T-helper 2 cell treated with Interferon-gamma antibody and Interleukin-4, amounts not matched to agents 5 μg/mL and 100 μg/mL, for 36 hours (primary cell): ENCODE results near the gene HSBP1L1.

Experiments
- DNase-seq: peaks from one replicate; pipeline ENCODE4 v3.0.0; 2021; ENCODE audit warnings: low spot score
- H3K27ac Mint-ChIP-seq: one replicate; pipeline ENCODE4 v1.8.0; 2021; ENCODE audit warnings: mild to moderate bottlenecking, mixed read lengths
- H3K27me3 Mint-ChIP-seq: one replicate; pipeline ENCODE4 v1.8.0; 2021; ENCODE audit warnings: low read depth, mixed read lengths
- H3K36me3 Mint-ChIP-seq: one replicate; pipeline ENCODE4 v1.8.0; 2021; ENCODE audit warnings: low read depth, mixed read lengths
- H3K4me1 Mint-ChIP-seq: one replicate; pipeline ENCODE4 v1.8.0; 2021; ENCODE audit warnings: low read depth, mixed read lengths
- H3K4me3 Mint-ChIP-seq: one replicate; pipeline ENCODE4 v1.8.0; 2022; ENCODE audit warnings: mild to moderate bottlenecking, moderate library complexity, mixed read lengths
- H3K9me3 Mint-ChIP-seq: one replicate; pipeline ENCODE4 v1.8.0; 2021; ENCODE audit warnings: mixed read lengths

Gene HSBP1L1

GRCh38 chr18:79971211-79971952 is 6.9 kb downstream of the HSBP1L1 start:
- Mint-ChIP-seq H3K4me3 (no peak overlapping the region), H3K27me3 (no peaks in the 10 kb centered on the region), H3K4me1 (peaks cover 4% of the 10 kb centered on the region), H3K36me3 (peaks cover 46% of the 10 kb centered on the region), H3K27ac (no peak overlapping the region), H3K9me3 (no peaks in the 10 kb centered on the region)
- no peak for DNase-seq

- Mint-ChIP-seq H3K27me3 (no peaks in the 10 kb centered on the region), H3K27ac (no peak overlapping the region), H3K36me3 (peaks cover 46% of the 10 kb centered on the region), H3K9me3 (no peaks in the 10 kb centered on the region), H3K4me1 (peaks cover 4% of the 10 kb centered on the region), H3K4me3 (no peak overlapping the region)
- DNase-seq, result no peak
Measured at GRCh38 chr18:79971986-79972385, 7.5 kb downstream of the HSBP1L1 start.

GRCh38 chr18:79972720-79973119 is 8.3 kb downstream of the HSBP1L1 start:
- no peak for DNase-seq
- Mint-ChIP-seq H3K9me3 (no peaks in the 10 kb centered on the region), H3K4me3 (no peak overlapping the region), H3K4me1 (peaks cover 4% of the 10 kb centered on the region), H3K27ac (no peak overlapping the region), H3K36me3 (peaks cover 46% of the 10 kb centered on the region), H3K27me3 (no peaks in the 10 kb centered on the region)

GRCh38 chr18:79973517-79973916 is 9.1 kb downstream of the HSBP1L1 start:
- no peaks in the 10 kb centered on the region for H3K9me3 Mint-ChIP-seq
- peaks cover 4% of the 10 kb centered on the region for H3K4me1 Mint-ChIP-seq
- no peak overlapping the region for H3K27ac Mint-ChIP-seq
- H3K4me3 Mint-ChIP-seq, result no peak overlapping the region
- no peaks in the 10 kb centered on the region for H3K27me3 Mint-ChIP-seq
- H3K36me3 Mint-ChIP-seq, result peaks cover 50% of the 10 kb centered on the region
- DNase-seq, result no peak

GRCh38 chr18:79974025-79974654 is 9.7 kb downstream of the HSBP1L1 start:
- no peaks in the 10 kb centered on the region for H3K9me3 Mint-ChIP-seq
- peaks cover 4% of the 10 kb centered on the region for H3K4me1 Mint-ChIP-seq
- H3K36me3 Mint-ChIP-seq, result peaks cover 51% of the 10 kb centered on the region
- no peak overlapping the region for H3K27ac Mint-ChIP-seq
- no peak overlapping the region for H3K4me3 Mint-ChIP-seq
- DNase-seq, result no peak
- H3K27me3 Mint-ChIP-seq, result no peaks in the 10 kb centered on the region

- no peak for DNase-seq
- Mint-ChIP-seq H3K4me1 (peaks cover 1% of the 10 kb centered on the region), H3K36me3 (peaks cover 55% of the 10 kb centered on the region), H3K27ac (no peak overlapping the region), H3K4me3 (no peak overlapping the region), H3K27me3 (no peaks in the 10 kb centered on the region), H3K9me3 (no peaks in the 10 kb centered on the region)
Measured at GRCh38 chr18:79975043-79975442, 10.6 kb downstream of the HSBP1L1 start.

GRCh38 chr18:79975985-79976680 is 11.7 kb downstream of the HSBP1L1 start:
- no peak overlapping the region for H3K4me3 Mint-ChIP-seq
- H3K27me3 Mint-ChIP-seq, result no peaks in the 10 kb centered on the region
- DNase-seq, result no peak
- H3K27ac Mint-ChIP-seq, result no peak overlapping the region
- peaks cover 51% of the 10 kb centered on the region for H3K36me3 Mint-ChIP-seq
- H3K4me1 Mint-ChIP-seq, result peaks cover 1% of the 10 kb centered on the region
- no peaks in the 10 kb centered on the region for H3K9me3 Mint-ChIP-seq

- peaks cover 22% of the 10 kb centered on the region for H3K4me1 Mint-ChIP-seq
- H3K27ac Mint-ChIP-seq, result no peak overlapping the region
- no peaks in the 10 kb centered on the region for H3K27me3 Mint-ChIP-seq
- peaks cover 35% of the 10 kb centered on the region for H3K36me3 Mint-ChIP-seq
- H3K9me3 Mint-ChIP-seq, result no peaks in the 10 kb centered on the region
- DNase-seq, result no peak
- no peak overlapping the region for H3K4me3 Mint-ChIP-seq
Measured at GRCh38 chr18:79979843-79980242, 15.4 kb downstream of the HSBP1L1 start.

- no peaks in the 10 kb centered on the region for H3K27me3 Mint-ChIP-seq
- peaks cover 29% of the 10 kb centered on the region for H3K4me1 Mint-ChIP-seq
- no peak overlapping the region for H3K4me3 Mint-ChIP-seq
- H3K9me3 Mint-ChIP-seq, result no peaks in the 10 kb centered on the region
- H3K36me3 Mint-ChIP-seq, result peaks cover 36% of the 10 kb centered on the region
- DNase-seq, result no peak
- H3K27ac Mint-ChIP-seq, result no peak overlapping the region
Measured at GRCh38 chr18:79980585-79980984, 16.1 kb downstream of the HSBP1L1 start.

- Mint-ChIP-seq H3K36me3 (peaks cover 41% of the 10 kb centered on the region), H3K4me1 (peaks cover 44% of the 10 kb centered on the region)
- no peak for DNase-seq
Measured at GRCh38 chr18:79982736-79983135, 18.3 kb downstream of the HSBP1L1 start.

GRCh38 chr18:79983253-79983652 is 18.8 kb downstream of the HSBP1L1 start:
- Mint-ChIP-seq H3K4me3 (no peak overlapping the region), H3K4me1 (peaks cover 44% of the 10 kb centered on the region), H3K36me3 (peaks cover 39% of the 10 kb centered on the region), H3K9me3 (no peaks in the 10 kb centered on the region), H3K27ac (no peak overlapping the region), H3K27me3 (no peaks in the 10 kb centered on the region)
- no peak for DNase-seq

More at GRCh38 chr18:79982736-79983135, 18.3 kb downstream of the HSBP1L1 start:
- Mint-ChIP-seq H3K27ac (peak overlapping the region; percentile 50), H3K9me3 (no peaks in the 10 kb centered on the region), H3K27me3 (no peaks in the 10 kb centered on the region), H3K4me3 (no peak overlapping the region)

- DNase-seq, result no peak
- Mint-ChIP-seq H3K9me3 (no peaks in the 10 kb centered on the region), H3K4me3 (peak overlapping the region; percentile 22), H3K36me3 (peaks cover 39% of the 10 kb centered on the region), H3K27ac (peak overlapping the region; percentile 49), H3K4me1 (peaks cover 44% of the 10 kb centered on the region), H3K27me3 (no peaks in the 10 kb centered on the region)
Measured at GRCh38 chr18:79983793-79984192, 19.4 kb downstream of the HSBP1L1 start.

GRCh38 chr18:79985172-79985571 is 20.7 kb downstream of the HSBP1L1 start:
- Mint-ChIP-seq H3K4me3 (peak overlapping the region; percentile 42), H3K36me3 (peaks cover 29% of the 10 kb centered on the region), H3K27ac (no peak overlapping the region), H3K9me3 (no peaks in the 10 kb centered on the region), H3K4me1 (peaks cover 43% of the 10 kb centered on the region), H3K27me3 (no peaks in the 10 kb centered on the region)
- no peak for DNase-seq

GRCh38 chr18:79986726-79987125 is 22.3 kb downstream of the HSBP1L1 start:
- Mint-ChIP-seq H3K4me3 (peak overlapping the region; percentile 90), H3K4me1 (peaks cover 43% of the 10 kb centered on the region), H3K27me3 (peaks cover 1% of the 10 kb centered on the region), H3K36me3 (peaks cover 28% of the 10 kb centered on the region), H3K27ac (peak overlapping the region; percentile 74), H3K9me3 (no peaks in the 10 kb centered on the region)
- no peak for DNase-seq
